Lung (tissue), 13 donors: ENCODE data around the gene IGLL5. TPM values are rescaled to one million over a fixed set of nuclear protein-coding genes. Genes with fewer than 3 reads are reported as not detected.

Experiments used
- ATAC-seq: fragments of 200-7000 bp; cut with Tn5 transposase; one replicate; pipeline ENCODE4 v1.9.1; 2020; ENCODE audit warnings: moderate number of reproducible peaks; ENCODE audit not compliant: insufficient read depth, low FRiP score
- DNase-seq, 3 donors: peaks; one replicate each; pipeline ENCODE4 v3.0.0-alpha.2; 2013 to 2017
- H3K27ac ChIP-seq, 2 donors: one replicate each; pipeline ENCODE4 v1.5.1; 2013; ENCODE audit warnings: mild to moderate bottlenecking in 2 of 2, moderate library complexity in 2 of 2, control low read depth in 1 of 2, inconsistent platforms in 1 of 2, low read depth in 1 of 2, low read length in 1 of 2
- H3K27me3 ChIP-seq, 3 donors: one replicate each; pipeline ENCODE4 v1.5.1; 2013; ENCODE audit warnings: low read length in 2 of 3; ENCODE audit not compliant: control insufficient read depth in 3 of 3, insufficient read depth in 3 of 3
- H3K36me3 ChIP-seq, 4 donors: one replicate each; pipeline ENCODE4 v1.5.1; 2013; ENCODE audit warnings: low read length in 4 of 4, mild to moderate bottlenecking in 1 of 4, moderate library complexity in 1 of 4; ENCODE audit not compliant: control insufficient read depth in 4 of 4, insufficient read depth in 4 of 4
- H3K4me1 ChIP-seq, 5 donors: one replicate each; pipeline ENCODE4 v1.5.1; 2013; ENCODE audit warnings: low read length in 5 of 5, mild to moderate bottlenecking in 2 of 5, moderate library complexity in 1 of 5; ENCODE audit not compliant: control insufficient read depth in 5 of 5, insufficient read depth in 5 of 5
- H3K4me3 ChIP-seq: one replicate; pipeline ENCODE4 v1.5.1; 2013; ENCODE audit warnings: mild to moderate bottlenecking, control low read depth, moderate library complexity
- H3K9ac ChIP-seq, 2 donors: one replicate each; pipeline ENCODE4 v1.5.1; 2013; ENCODE audit warnings: low read length in 2 of 2, control low read depth in 1 of 2; ENCODE audit not compliant: insufficient read depth in 1 of 2
- H3K9me3 ChIP-seq, 4 donors: one replicate each; pipeline ENCODE4 v1.5.1; 2013; ENCODE audit warnings: low read length in 3 of 4, mild to moderate bottlenecking in 1 of 4, moderate library complexity in 1 of 4; ENCODE audit not compliant: control insufficient read depth in 4 of 4, insufficient read depth in 3 of 4
- WGBS, 2 donors: extraction: QIAGEN DNeasy Blood & Tissue Kit; methylation state at CpG; one replicate each; pipeline ENCODE4 v1.1.7; 2013; 5-methylcytosine and 5-hydroxymethylcytosine counted together
- polyA plus RNA-seq, 2 donors: library from polyadenylated mRNA; stranded (reverse); fragments of 200-250 nt; gene quantifications; one replicate each; pipeline ENCODE4 v1.2.1, GENCODE V29; 2013
- small RNA-seq: library from RNA; depleted of rRNA; stranded (forward); fragments of <200 nt; gene quantifications from one replicate; pipeline ENCODE3, GENCODE V24; 2014; ENCODE audit warnings: low replicate concordance
- total RNA-seq, 2 donors: library from RNA; depleted of rRNA in 1 of 2; stranded (reverse); fragments of >200 nt in 1 of 2; gene quantifications; one replicate each; pipeline ENCODE4 v1.2.1, GENCODE V29; 2014 to 2021
- TF ChIP-seq, protein P1 (sequence below): IDR thresholded peaks from 2 replicates; pipeline ENCODE4 v1.5.1; 2012; ENCODE audit warnings: mild to moderate bottlenecking; ENCODE audit errors: control extremely low read depth, extremely low read depth
- donor health status: control.
- donor health status: control.
- donor health status: Bipolar disorder and iron deficiency.
- donor health status: healthy.
- donor health status: DM: yes; HTN: yes; CAD: no.

IGLL5 gene
- total and polyA plus RNA-seq, 4 donors, result 5.4 to 21.5 (median 11.3) TPM

DNA sequence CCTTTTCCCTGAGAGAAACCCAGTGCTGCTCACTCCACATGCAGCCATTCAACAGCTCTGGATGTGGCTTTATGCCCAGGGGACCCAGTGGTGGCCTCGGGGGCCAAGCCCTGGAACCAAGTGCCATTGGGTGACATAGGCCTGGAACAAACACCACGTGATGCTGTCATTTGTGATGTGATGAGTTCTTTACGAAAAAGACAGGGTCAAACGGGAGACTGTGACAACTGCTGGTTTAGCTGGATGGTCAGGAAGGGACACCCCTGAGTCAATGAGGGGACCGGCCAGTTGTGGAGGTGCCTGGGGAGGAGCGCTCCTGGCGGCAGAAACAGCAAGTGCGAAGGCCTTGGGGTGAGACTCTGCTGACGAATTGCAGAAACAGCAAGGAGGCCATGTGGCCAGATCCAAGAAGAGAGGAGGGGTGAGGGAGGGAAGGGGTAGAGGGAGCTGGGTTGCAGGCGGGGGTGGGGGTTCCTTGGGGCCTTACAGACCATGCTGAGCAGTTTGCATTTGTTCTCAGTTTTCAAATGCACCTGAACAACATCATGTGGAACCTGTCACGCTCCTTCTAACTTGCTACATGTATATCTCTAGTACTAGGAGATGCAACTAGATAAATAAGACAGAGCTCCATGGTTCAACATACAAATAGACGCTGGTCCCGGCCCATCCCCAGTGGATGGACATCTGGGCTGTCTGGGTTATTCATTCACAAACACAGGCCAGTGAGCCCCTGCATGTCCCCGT is 56.1 kb downstream of the IGLL5 start:
- DNase-seq (no peak), ATAC-seq (no peak)
- no peak overlapping the region for H3K4me3 ChIP-seq
- H3K9ac ChIP-seq, result no peak overlapping the region
- peaks cover 0 to 3% (median 3%) of the 10 kb centered on the region in 3 donors for H3K27me3 ChIP-seq
- no peaks in the 10 kb centered on the region for H3K36me3 ChIP-seq
- no peaks in the 10 kb centered on the region for H3K4me1 ChIP-seq
- WGBS, 2 donors, result 76 to 90% methylated on average over 14 of the region's 14 CpGs
- no peaks in the 10 kb centered on the region for H3K9me3 ChIP-seq
- TF ChIP-seq, protein P1, sequence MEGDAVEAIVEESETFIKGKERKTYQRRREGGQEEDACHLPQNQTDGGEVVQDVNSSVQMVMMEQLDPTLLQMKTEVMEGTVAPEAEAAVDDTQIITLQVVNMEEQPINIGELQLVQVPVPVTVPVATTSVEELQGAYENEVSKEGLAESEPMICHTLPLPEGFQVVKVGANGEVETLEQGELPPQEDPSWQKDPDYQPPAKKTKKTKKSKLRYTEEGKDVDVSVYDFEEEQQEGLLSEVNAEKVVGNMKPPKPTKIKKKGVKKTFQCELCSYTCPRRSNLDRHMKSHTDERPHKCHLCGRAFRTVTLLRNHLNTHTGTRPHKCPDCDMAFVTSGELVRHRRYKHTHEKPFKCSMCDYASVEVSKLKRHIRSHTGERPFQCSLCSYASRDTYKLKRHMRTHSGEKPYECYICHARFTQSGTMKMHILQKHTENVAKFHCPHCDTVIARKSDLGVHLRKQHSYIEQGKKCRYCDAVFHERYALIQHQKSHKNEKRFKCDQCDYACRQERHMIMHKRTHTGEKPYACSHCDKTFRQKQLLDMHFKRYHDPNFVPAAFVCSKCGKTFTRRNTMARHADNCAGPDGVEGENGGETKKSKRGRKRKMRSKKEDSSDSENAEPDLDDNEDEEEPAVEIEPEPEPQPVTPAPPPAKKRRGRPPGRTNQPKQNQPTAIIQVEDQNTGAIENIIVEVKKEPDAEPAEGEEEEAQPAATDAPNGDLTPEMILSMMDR, result no peak
- H3K27ac ChIP-seq, result no peak overlapping the region

DNA sequence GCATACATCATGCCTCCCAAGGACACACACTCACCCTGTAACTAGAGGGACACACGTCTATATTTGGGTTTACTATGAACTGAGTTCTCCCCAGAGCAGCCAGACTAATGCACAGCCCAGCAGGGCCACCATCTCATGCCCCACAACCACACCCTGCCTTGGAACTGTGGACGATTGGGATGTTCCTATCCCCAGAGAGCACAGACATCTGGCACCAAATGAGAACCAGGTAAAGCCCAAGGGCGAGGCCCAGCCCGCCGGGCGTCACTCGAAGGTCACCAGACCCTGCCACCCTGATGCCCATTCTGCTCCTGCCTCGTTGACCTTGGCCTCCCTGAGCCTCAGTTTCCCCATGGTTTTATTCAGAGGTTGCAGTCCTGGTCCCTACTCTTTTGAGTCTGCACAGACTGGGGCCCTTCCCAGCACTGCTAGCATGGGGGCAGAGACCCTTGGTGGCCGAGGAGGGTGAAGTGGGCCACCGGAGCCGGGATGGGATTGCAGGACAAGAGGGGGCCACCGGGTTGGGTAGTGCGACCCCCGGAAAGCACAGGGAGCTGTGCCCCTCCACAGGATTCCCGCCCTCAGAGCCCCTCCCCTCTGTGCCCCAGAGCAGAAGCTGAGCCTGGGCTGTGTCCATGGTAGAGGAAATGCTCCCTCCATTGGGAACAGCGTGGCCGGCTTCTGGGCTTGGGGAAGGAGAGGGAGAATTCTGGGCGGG is 56.8 kb downstream of the IGLL5 start:
- Histone ChIP-seq H3K9me3 (no peaks in the 10 kb centered on the region), H3K36me3 (no peaks in the 10 kb centered on the region), H3K4me3 (no peak overlapping the region), H3K27ac (no peak overlapping the region), H3K27me3 (peaks cover 0 to 3% (median 3%) of the 10 kb centered on the region in 3 donors), H3K4me1 (no peaks in the 10 kb centered on the region), H3K9ac (no peak overlapping the region)
- DNase-seq, result no peak
- no peak for ATAC-seq
- WGBS, 2 donors, result 71 to 81% methylated on average over 18 of the region's 18 CpGs
- TF ChIP-seq, protein P1, result no peak

DNA sequence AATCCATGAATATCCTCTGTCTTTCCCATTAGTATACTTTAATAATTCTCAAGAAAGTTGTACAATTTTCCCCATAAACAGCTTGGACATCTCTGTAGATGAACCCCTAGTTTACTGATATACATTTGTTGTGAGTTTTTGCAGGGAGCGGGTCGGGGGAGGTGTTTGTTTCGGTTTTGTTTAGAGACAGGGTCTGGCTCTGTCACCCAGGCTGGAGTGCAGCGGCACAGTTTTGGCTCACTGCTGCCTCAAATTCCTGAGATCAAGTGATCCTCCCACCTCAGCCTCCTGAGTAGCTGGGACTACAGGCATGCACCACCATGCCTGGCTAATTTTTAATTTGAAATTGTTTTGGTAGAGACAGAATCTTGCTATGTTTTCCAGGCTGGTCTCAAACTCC is 57.6 kb downstream of the IGLL5 start:
- ATAC-seq (no peak), DNase-seq (no peak)
- H3K4me3 ChIP-seq, result no peak overlapping the region
- no peaks in the 10 kb centered on the region for H3K4me1 ChIP-seq
- TF ChIP-seq, protein P1, result no peak
- no peak overlapping the region for H3K27ac ChIP-seq
- H3K9me3 ChIP-seq, result no peaks in the 10 kb centered on the region
- no peak overlapping the region for H3K9ac ChIP-seq
- H3K36me3 ChIP-seq, result no peaks in the 10 kb centered on the region
- peaks cover 0 to 3% (median 3%) of the 10 kb centered on the region in 3 donors for H3K27me3 ChIP-seq
- WGBS, 2 donors, result 67 to 90% methylated on average over 4 of the region's 4 CpGs

Small RNA genes within 50 kb of the gene (small RNA-seq; reads per million reads assigned to genes)
- gene IGLC4, result not detected
- not detected for gene IGLC5
- gene IGLJ1, result not detected
- not detected for gene IGLJ2
- not detected for gene IGLJ3
- not detected for gene IGLJ4
- gene IGLJ5, result not detected
- not detected for gene IGLJ6
- gene IGLJ7, result not detected
- not detected for gene IGLV2-5
- not detected for gene IGLV3-2
- not detected for gene IGLV3-4
- not detected for gene IGLV3-6
- gene IGLV3-7, result not detected
- not detected for gene MIR5571

Other genes with a start within 250 kb of the IGLL5 start
- gene GGTLC2, start 243.2 kb upstream of the IGLL5 start, total RNA-seq, result under 1 TPM in 1 of 2 donors, not detected in 1; 0.80 TPM
- 1 to 10 TPM in 1 of 2 donors, under 1 TPM in 1; 0.56 to 7.0 TPM for gene GGTLC2, start 243.2 kb upstream of the IGLL5 start, polyA plus RNA-seq
- gene GNAZ, start 182.7 kb downstream of the IGLL5 start, total RNA-seq, result 1 to 10 TPM; 3.6 to 5.0 TPM
- under 1 TPM; 0.77 to 0.94 TPM for gene GNAZ, start 182.7 kb downstream of the IGLL5 start, polyA plus RNA-seq